Colonic mucosa (tissue), 4 donors: ENCODE results near the gene SLC26A4. TPM values are rescaled to one million over a fixed set of nuclear protein-coding genes. Genes with fewer than 3 reads are reported as not detected.

Experiments used
- DNase-seq: peaks from one replicate; pipeline ENCODE4 v3.0.0-alpha.2; 2020
- H3K27ac ChIP-seq: fragments of 200-600 bp; one replicate; pipeline ENCODE4 v1.8.0; 2021
- H3K27me3 ChIP-seq: fragments of 200-600 bp; one replicate; pipeline ENCODE4 v1.8.0; 2021
- H3K36me3 ChIP-seq: fragments of 200-600 bp; one replicate; pipeline ENCODE4 v1.8.0; 2021
- H3K4me1 ChIP-seq: fragments of 200-600 bp; one replicate; pipeline ENCODE4 v1.8.0; 2021; ENCODE audit warnings: mild to moderate bottlenecking
- H3K4me3 ChIP-seq: fragments of 200-600 bp; one replicate; pipeline ENCODE4 v1.8.0; 2021
- H3K9ac ChIP-seq, 2 donors: one replicate each; pipeline ENCODE4 v1.7.0; 2013; ENCODE audit warnings: control low read depth in 2 of 2, low read depth in 2 of 2, low read length in 2 of 2
- H3K9me3 ChIP-seq: fragments of 200-600 bp; one replicate; pipeline ENCODE4 v1.8.0; 2021
- intact Hi-C: fragments of 100-400 bp; cut with DNase I; formaldehyde crosslinking; loops from one replicate; pipeline ENCODE4 v1.14.1; 2022
- total RNA-seq, 2 donors: library from RNA; stranded (reverse); fragmentation: NEBNext Ultra II Directional in 1 of 2; extraction: Animal tissue kit (Norgen Biotek cat#: 25700) in 1 of 2; gene quantifications; one replicate each; pipeline ENCODE4 v1.2.1, GENCODE V29; 2021
- TF ChIP-seq, protein P1 (sequence below): fragments of 200-600 bp; IDR thresholded peaks from one replicate; pipeline ENCODE4 v1.8.0; 2022; ENCODE audit warnings: antibody characterized with exemption, mild to moderate bottlenecking
- donor health status: healthy.
- donor health status: DM: no; HTN: no; CAD: no.
- donor health status: DM: no; HTN: no; CAD: no.

SLC26A4 gene
- total RNA-seq, 2 donors from 2014 or later, result 0.32 to 0.59 TPM

DNA sequence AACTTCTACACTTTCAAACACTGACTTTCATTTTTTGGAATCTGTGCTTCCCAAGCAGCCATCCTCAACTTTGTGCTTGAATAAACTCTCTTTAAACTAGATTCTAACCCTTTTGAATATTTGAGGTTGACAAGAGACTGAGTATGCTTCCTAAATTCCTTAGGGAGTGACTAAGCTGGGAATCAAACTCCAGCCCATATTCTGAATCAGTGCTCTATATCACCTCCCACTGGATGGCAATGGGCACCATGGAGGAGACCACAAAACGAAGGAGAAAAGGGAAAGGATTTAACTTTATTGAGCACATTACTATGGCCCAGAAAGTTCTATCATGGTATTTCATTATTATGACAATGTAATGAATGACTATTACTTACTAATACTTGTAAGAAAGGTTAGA, 17.2 kb upstream of the SLC26A4 start:
- TF ChIP-seq, protein P1, sequence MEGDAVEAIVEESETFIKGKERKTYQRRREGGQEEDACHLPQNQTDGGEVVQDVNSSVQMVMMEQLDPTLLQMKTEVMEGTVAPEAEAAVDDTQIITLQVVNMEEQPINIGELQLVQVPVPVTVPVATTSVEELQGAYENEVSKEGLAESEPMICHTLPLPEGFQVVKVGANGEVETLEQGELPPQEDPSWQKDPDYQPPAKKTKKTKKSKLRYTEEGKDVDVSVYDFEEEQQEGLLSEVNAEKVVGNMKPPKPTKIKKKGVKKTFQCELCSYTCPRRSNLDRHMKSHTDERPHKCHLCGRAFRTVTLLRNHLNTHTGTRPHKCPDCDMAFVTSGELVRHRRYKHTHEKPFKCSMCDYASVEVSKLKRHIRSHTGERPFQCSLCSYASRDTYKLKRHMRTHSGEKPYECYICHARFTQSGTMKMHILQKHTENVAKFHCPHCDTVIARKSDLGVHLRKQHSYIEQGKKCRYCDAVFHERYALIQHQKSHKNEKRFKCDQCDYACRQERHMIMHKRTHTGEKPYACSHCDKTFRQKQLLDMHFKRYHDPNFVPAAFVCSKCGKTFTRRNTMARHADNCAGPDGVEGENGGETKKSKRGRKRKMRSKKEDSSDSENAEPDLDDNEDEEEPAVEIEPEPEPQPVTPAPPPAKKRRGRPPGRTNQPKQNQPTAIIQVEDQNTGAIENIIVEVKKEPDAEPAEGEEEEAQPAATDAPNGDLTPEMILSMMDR, result no peak
- no peak for DNase-seq
- Histone ChIP-seq H3K4me1 (no peaks in the 10 kb centered on the region), H3K36me3 (no peaks in the 10 kb centered on the region), H3K9ac (no peak overlapping the region), H3K9me3 (no peaks in the 10 kb centered on the region), H3K4me3 (no peak overlapping the region), H3K27ac (no peak overlapping the region), H3K27me3 (no peaks in the 10 kb centered on the region)
- intact Hi-C loops, result no loop called here

DNA sequence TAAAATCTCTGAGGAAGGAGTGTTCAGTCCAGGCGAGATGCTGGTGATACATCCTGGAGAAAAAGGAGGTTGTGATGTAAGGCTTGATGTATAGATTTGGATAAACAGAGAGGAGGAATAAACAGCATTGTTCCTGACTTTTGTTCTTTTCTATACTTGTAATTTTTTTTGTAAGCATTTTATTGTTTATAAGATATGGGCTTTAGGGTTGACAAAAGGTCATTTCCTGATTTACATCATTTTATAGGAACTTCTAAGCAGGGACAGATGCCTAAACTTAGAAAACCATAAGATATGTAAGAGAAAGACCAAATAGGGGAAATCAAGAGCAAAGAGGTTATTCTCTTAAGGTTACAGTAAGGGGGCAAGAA, 16.7 kb upstream of the SLC26A4 start:
- H3K36me3 ChIP-seq, result no peaks in the 10 kb centered on the region
- H3K9ac ChIP-seq, result no peak overlapping the region
- intact Hi-C loops, result no loop called here
- no peaks in the 10 kb centered on the region for H3K9me3 ChIP-seq
- H3K4me3 ChIP-seq, result no peak overlapping the region
- TF ChIP-seq, protein P1, result no peak
- H3K27ac ChIP-seq, result no peak overlapping the region
- no peaks in the 10 kb centered on the region for H3K27me3 ChIP-seq
- no peak for DNase-seq
- no peaks in the 10 kb centered on the region for H3K4me1 ChIP-seq

DNA sequence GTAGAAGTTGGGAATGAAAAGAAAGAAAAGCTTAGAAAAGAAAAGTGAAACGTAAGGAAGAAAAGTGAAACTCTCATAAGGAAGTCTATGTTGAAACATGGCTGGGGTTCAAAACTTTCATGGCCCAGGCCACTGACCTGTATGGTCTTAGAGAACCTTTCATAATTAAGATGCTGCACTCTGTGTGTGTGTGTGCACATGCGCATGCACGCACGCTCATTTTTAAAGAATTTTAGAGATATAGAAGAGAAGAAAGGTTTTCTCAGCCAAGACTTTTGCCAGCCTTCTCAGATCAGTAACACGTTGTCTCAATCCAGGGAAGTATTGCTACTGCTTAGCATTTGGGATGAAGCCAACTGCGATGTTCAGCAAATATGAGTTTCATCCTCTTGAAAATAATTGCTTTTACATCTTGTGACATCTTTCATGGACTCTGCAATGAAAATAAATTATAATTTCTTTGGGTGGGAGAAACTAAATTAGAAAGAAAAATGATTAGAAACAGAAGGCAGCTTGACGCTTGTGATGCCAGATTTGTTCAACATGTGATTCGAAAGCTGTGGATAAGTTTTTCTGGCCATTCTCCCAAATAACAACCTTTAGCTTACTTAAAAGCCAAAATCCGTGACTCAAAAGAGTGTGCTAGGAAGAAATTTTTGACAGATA, 16.2 kb upstream of the SLC26A4 start:
- intact Hi-C loops, result no loop called here
- H3K4me1 ChIP-seq, result no peaks in the 10 kb centered on the region
- H3K9ac ChIP-seq, result no peak overlapping the region
- TF ChIP-seq, protein P1, result no peak
- H3K27me3 ChIP-seq, result no peaks in the 10 kb centered on the region
- no peak overlapping the region for H3K27ac ChIP-seq
- no peak overlapping the region for H3K4me3 ChIP-seq
- H3K36me3 ChIP-seq, result no peaks in the 10 kb centered on the region
- no peaks in the 10 kb centered on the region for H3K9me3 ChIP-seq
- peak; percentile 23 for DNase-seq

DNA sequence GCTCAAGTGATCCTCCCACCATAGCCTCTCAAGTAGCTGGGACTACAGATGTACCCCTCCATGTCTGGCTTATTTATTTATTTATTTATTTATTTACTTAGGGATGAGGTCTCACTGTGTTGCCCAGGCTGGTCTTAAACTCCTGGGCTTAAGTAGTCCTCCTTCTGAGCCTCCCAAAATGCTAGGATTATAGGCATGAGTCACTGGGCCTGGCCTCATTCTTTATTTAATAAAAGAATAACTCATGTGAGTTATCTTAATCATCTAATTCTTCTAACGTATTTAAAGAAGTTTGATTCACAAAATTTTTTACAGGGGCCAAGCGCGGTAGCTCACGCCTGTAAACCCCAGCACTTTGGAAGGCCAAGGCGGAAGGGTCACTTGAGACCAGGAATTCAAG, 8.0 kb upstream of the SLC26A4 start:
- no peak overlapping the region for H3K4me3 ChIP-seq
- no peaks in the 10 kb centered on the region for H3K4me1 ChIP-seq
- TF ChIP-seq, protein P1, result no peak
- no peaks in the 10 kb centered on the region for H3K36me3 ChIP-seq
- H3K27ac ChIP-seq, result no peak overlapping the region
- no peaks in the 10 kb centered on the region for H3K9me3 ChIP-seq
- no peak overlapping the region for H3K9ac ChIP-seq
- intact Hi-C loops, result no loop called here
- DNase-seq, result no peak
- H3K27me3 ChIP-seq, result no peaks in the 10 kb centered on the region

DNA sequence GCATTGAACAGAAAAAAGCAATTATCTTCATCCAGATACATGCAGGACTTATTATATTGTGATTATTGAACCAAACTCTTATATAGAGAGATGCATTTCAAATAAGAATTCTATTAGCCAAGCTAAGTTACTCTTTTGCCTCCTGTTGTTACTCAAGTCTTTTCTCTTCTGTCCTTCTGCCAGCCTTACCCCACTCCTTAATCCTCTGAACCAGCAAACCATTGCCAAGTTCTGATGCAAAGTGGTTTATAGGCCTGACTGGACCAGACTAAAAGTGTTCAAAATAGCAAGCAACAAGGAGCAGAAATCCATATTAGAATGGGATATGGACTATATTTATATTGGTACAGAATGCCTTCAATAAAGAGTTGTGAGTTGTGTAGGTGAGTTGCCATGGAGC, 2.2 kb upstream of the SLC26A4 start:
- TF ChIP-seq, protein P1, result no peak
- Histone ChIP-seq H3K27ac (no peak overlapping the region), H3K4me3 (no peak overlapping the region), H3K9me3 (no peaks in the 10 kb centered on the region), H3K27me3 (peaks cover 26% of the 10 kb centered on the region), H3K36me3 (no peaks in the 10 kb centered on the region), H3K9ac (no peak overlapping the region), H3K4me1 (peaks cover 8% of the 10 kb centered on the region)
- no peak for DNase-seq
- intact Hi-C loops, result no loop called here
